HepG2 (cell line): Measurements from ENCODE around the gene ADGRL3.

ENCODE experiments used
- CTCF ChIP-seq: sonication (generic); formaldehyde crosslinking; IDR thresholded peaks from 2 replicates; pipeline ENCODE4 v1.5.0; 2020; ENCODE audit warnings: mild to moderate bottlenecking, missing genetic modification reagents, moderate library complexity
- GMEB1 ChIP-seq: sonication (generic); formaldehyde crosslinking; IDR thresholded peaks from 2 replicates; pipeline ENCODE4 v1.5.1; 2020; ENCODE audit warnings: missing genetic modification reagents, mild to moderate bottlenecking, borderline replicate concordance
- JUN ChIP-seq: sonication (generic); formaldehyde crosslinking; IDR thresholded peaks from 2 replicates; pipeline ENCODE4 v1.4.0; 2020; ENCODE audit warnings: mild to moderate bottlenecking, missing genetic modification reagents
- PBX3 ChIP-seq: sonication (generic); formaldehyde crosslinking; IDR thresholded peaks from 2 replicates; pipeline ENCODE4 v1.8.1; 2023; ENCODE audit warnings: missing genetic modification reagents, inconsistent platforms, borderline replicate concordance

GRCh38 chr4:61866378-61867030 lies 666.4 kb downstream of the ADGRL3 start:
- TF ChIP-seq GMEB1 (CRISPR knock-in tag) = no peak
- TF ChIP-seq JUN (CRISPR knock-in tag) = no peak
- no peak for TF ChIP-seq CTCF (CRISPR knock-in tag)
- no peak for TF ChIP-seq PBX3 (CRISPR knock-in tag)
